Measurements from ENCODE around the gene ZFYVE19.
A peak's percentile ranks its signal among the peaks of the same experiment; 100 is the strongest.

ZFYVE19 gene

GRCh38 chr15:40821195-40821594 is 14.3 kb downstream of the ZFYVE19 start:
- DNase-seq: no peak

- DNase-seq: no peak
Observed at GRCh38 chr15:40823572-40824343, 16.9 kb downstream of the ZFYVE19 start.

DNA sequence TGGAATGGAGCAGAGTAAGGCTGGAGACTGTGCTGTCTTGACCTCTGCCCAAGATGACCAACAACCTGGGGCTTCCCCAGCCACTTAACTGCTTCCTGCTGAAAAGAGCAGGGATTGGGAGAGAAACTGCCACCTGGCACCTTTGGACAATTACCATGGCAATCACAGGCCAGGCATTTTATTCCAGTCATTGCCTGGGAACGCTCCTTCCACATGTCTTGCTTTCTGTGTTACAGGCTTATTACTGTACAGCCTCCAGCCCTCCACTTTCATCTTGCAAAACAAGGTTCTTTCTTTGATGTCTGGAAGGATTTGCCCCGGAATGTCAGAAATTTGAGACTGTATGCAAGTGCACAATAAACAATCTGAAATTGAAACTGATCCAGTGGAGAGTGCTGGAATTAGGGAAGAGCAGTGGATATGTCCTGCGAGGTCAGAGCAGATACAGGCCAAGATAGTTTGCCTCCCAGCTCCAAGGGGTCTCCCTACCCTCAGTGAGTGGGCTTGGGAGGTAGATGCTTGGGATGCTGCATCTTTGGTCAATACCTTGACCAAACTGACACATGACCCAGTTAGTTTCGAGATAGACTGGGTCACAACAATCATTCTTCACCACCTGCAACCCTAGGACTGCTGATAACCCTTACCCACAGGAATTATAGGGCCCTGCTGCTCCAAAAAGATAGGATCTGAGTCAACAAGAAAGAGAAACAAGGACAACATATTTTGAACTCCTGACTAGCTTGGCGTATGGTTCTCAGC is 19.0 kb downstream of the ZFYVE19 start:
- no peak for DNase-seq

- DNase-seq: no peak
Observed at GRCh38 chr15:40826423-40827075, 19.7 kb downstream of the ZFYVE19 start.

DNA sequence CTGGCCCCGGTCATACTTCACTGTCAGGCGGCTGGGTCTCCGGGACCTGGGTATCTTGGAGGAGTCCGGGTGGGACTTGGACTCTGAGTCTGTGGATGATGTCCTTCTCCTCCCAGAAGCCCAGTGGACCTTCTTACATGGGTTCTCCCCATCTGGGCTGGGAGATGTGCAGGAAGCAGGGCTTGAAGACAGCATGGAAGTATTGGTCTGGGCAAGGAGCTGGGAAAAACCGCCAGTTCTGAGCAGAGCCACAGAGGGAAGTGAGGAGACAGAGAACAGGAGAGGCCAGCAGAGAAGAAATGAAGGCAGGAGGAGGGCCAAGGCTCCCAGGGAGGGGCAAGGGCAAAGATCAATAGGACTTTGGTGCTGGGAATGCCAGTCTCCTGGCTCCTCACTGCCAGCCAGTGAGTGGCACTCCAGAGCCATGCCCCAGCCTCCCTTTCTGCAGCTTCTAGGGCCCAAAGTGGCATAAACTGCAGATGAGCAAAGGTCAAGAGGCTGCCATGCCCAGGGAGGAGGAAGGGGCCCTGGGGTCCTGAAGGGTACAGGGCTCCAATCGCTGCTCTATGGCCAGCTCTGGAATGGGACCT is 21.7 kb downstream of the ZFYVE19 start, which contains the start of gene PPP1R14D:
TSS of gene PPP1R14D (minus strand) at position 262 of the 590 bp plus-strand sequence. CDS start at position 195, 67 bp downstream.
- DNase-seq: no peak

DNA sequence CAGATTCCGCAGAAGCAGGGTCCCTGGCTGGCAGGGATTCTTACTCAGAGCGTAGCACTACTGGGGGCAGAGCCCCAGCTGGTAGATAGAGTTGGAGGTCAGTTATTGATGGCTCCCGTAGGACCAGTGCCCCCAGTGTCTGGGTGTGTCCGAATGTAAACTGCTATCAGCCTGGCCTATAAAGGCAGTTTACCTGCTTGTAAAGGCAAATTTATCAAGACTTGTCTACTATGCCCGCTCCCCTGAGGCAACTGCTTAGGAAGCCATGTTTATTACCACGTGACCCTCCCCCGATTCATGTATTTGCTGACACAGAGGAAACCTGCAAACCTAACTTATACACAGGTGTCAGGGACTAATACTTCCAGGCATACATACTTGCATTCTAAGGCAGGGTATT is 22.2 kb downstream of the ZFYVE19 start:
- DNase-seq: no peak

- DNase-seq: no peak
Observed at GRCh38 chr15:40830884-40831283, 24.0 kb downstream of the ZFYVE19 start.

- DNase-seq: no peak
Observed at GRCh38 chr15:40831861-40832260, 25.0 kb downstream of the ZFYVE19 start.

DNA sequence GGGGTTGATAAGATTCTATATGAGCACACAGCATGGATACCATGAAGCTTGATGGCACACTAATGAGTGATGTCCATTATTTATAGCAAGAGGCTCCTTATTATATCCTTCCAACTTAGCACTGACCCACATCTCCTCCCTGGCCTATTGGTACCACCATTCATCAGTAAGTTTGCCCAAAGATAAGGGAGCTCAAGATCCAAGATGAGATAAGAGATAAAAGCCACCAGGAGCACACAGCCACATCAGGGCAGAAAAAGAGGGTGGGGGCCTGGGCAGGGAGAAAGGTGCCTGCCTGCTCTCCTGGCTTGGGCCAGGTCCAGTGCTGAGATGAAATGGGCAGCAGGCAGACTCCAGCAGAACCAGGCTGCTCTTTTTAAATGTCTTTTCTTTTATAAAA is 26.0 kb downstream of the ZFYVE19 start:
- DNase-seq: no peak

- DNase-seq: no peak
Observed at GRCh38 chr15:40836020-40836419, 29.1 kb downstream of the ZFYVE19 start.

DNA sequence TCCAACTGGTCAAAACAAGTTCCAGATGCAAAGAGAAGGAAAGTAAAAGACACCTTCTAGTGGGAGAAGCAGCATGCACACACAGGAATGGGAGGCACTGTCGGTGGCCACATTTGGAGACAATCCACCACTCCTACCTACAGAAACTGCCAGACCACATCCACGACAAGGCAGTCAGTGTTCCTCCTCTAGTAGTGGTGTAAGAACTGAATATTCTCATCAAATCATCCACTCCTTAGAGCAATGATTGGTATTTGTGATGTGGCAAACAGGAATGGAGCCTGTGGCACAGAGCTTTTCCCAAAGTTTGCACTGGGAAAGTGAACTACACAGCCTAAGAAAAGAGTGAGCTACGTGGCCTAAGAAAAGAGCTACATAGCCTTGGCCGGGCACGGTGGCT is 31.9 kb downstream of the ZFYVE19 start:
- no peak for DNase-seq

GRCh38 chr15:40841741-40842140 is 34.9 kb downstream of the ZFYVE19 start:
- no peak for DNase-seq

DNA sequence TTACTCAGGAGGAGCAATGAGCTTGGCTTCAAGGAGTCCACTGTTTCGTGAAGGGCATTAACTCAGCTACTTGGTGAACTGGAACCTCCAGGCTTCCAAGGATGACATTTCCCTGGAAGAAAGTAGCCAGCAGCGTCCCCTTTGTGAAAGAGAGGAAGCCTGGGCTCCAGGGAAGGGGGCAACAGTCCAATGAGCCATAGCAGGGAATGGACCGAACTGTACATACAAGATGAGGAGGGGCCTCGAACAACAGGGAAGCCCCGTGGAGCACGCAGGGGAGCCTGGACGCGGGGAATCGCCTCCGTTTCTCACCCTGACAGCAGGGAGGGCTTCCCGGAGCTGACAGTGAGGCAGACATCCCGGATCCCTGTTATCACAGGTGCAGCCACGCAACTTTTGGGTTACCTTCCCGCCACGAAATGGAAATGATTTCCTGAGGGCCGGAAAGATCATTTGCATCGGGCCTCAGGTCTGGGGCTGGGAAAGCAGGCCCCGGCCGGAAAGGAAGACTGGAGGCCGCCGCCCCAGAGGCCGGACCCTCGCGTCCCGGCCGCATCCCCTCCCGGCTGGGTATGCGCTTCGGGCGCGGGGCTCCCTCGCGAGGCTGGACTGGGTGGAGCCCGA is 36.5 kb downstream of the ZFYVE19 start:
- no peak for DNase-seq

GRCh38 chr15:40843885-40844695 is 37.2 kb downstream of the ZFYVE19 start, which contains the start of gene SPINT1:
SPINT1 (plus strand) TSS chr15:40844048; CDS start chr15:40844555, 507 bp downstream.
- DNase-seq: peak; percentile 17 to 36

DNA sequence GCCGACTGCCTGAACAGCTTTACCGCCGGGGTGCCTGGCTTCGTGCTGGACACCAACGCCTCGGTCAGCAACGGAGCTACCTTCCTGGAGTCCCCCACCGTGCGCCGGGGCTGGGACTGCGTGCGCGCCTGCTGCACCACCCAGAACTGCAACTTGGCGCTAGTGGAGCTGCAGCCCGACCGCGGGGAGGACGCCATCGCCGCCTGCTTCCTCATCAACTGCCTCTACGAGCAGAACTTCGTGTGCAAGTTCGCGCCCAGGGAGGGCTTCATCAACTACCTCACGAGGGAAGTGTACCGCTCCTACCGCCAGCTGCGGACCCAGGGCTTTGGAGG is 37.8 kb downstream of the ZFYVE19 start:
- peak; percentile 19 to 27 for DNase-seq

DNA sequence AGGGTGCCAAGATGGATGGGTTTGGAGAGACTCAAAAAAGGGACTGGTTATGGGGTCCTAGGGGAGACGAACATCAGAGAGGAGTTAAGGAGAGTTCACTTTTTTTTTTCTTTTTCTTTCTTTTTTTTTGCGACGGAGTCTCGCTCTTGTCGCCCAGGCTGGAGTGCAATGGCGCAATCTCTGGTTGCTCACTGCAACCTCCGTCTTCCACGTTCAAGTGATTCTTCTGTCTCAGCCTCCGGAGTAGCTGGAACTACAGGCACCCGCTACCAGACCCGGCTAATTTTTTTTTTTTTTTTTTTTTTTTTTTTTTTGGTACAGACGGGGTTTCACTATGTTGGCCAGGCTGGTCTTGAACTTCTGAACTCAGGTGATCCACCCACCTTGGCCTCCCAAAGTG is 38.1 kb downstream of the ZFYVE19 start:
- DNase-seq: no peak

DNA sequence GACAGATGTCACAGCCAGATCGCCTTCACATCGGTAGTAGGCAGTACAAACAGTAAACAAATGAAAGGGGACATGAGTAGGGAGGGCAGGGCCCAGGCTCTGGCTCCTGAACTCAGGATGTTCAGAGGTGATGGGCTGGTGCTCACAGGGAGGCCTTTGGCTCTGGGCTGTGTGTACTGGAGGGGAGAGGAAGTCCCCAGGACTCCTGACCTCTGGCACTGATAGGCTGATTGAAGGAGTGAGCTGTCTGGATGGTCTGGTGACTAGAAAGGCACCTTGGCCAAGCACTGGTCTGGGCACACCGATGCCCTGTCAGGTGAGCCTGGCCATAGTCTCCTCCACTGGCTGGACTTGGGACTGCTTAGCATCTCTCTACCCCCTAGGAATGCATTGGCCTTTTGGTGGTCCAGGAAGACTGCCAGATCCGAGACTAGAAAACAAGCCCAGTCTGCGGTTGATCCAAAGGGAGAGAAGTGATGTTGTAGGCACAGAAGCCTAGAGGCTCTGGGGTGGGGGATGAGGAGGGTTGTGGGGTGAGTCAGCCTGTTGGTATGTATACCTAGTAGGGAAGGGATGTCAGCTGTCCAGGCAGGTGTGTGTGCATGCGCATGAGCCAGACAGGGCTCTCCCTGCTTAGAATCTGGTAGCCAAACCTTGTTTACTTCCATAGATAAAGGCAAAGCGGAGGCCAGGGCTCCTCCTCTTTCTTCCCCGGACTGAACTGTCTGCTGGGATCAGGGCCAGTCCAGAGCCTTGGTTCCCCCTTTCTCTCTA is 38.8 kb downstream of the ZFYVE19 start:
- DNase-seq: no peak

DNA sequence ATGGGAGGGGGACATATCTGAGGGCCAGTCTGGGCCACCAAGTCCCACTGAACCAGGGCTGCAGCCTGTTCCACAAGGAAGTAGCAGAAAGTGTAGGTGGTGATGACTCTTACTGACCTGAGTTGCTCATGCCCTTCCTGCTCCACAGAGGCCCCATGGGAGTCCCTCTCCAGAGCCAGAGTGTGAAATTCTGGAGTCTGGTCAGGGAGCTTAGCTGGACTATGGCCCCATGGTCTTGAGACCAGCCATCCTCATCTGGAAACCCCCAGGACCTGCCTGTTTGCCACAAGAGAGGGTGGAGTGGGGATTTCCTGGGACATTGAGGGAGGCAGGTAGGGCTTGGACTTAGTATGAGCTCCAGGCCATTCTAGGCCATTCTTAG is 39.9 kb downstream of the ZFYVE19 start:
- DNase-seq: no peak

GRCh38 chr15:40847223-40847961 is 40.5 kb downstream of the ZFYVE19 start:
- DNase-seq: peak; percentile 12 to 59

DNA sequence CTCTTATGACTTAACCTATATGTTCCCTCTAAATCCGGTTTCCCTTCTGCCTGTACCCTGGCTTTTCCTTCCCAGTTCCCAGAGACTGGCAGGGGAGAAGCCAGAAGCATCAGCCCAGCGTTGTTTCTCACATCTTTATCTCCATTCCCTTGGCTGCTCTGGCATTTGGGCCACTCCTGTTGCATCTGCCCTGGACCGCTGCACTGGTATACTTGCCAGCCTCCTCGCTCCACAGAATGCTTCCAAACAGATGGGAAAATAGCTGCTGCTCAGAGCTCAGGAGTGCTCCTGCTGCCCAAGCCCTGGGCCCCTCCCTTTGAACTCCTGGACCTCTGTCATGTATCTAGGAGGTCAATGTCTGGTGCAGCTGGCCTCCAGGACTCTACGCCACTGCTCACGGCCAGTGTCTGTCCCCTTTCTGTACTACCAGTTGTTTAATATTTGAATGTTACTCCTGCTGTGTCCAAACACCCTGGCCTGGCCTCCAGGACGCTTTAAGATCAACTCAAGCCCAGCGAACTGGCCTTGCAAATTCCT is 43.8 kb downstream of the ZFYVE19 start:
- DNase-seq: no peak

Data from CD4-positive, alpha-beta T cell treated with Interferon alpha-2 for 1 hour (primary cell).